ENCODE results near the gene RITA1.

Gene RITA1

GRCh38 chr12:113157218-113157859, 28.2 kb upstream of the RITA1 start:
- peaks cover 35% of the 10 kb centered on the region for H3K36me3 ChIP-seq (replicated peaks)
- DNase-seq = no peak
- no peak overlapping the region for H3K4me3 ChIP-seq (ENCODE audit: low read depth, low read length)
- in situ Hi-C loops (cut with HindIII; ENCODE audit: low pct_ligation_motif_present, low sequenced_read_pairs) = loop anchor here (25.0 kb wide), 1 partner anchor 120 kb away; no protein-coding TSS in a partner anchor
- no peak for TF ChIP-seq CTCF (IDR thresholded peaks at IDR 0.05; ENCODE audit: low read depth, low read length, missing control alignments)
- H3K27ac ChIP-seq = no peak overlapping the region
- H3K27me3 ChIP-seq (replicated peaks) = peaks cover 14% of the 10 kb centered on the region

- H3K27ac ChIP-seq = no peak overlapping the region
- no peak for TF ChIP-seq CTCF (IDR thresholded peaks at IDR 0.05; ENCODE audit: low read depth, low read length, missing control alignments)
- peaks cover 9% of the 10 kb centered on the region for H3K27me3 ChIP-seq (replicated peaks)
- no peak overlapping the region for H3K4me3 ChIP-seq (ENCODE audit: low read depth, low read length)
- no peak for DNase-seq
- in situ Hi-C loops (cut with HindIII; ENCODE audit: low pct_ligation_motif_present, low sequenced_read_pairs) = loop anchor here (25.0 kb wide), 1 partner anchor 121 kb away; no protein-coding TSS in a partner anchor
- H3K36me3 ChIP-seq (replicated peaks) = peaks cover 39% of the 10 kb centered on the region
These were observed 26.9 kb upstream of the RITA1 start for GRCh38 chr12:113158439-113159203.

- no peak overlapping the region for H3K27ac ChIP-seq
- no peaks in the 10 kb centered on the region for H3K27me3 ChIP-seq (replicated peaks)
- no peak for DNase-seq
- no peak for TF ChIP-seq CTCF (IDR thresholded peaks at IDR 0.05; ENCODE audit: low read depth, low read length, missing control alignments)
- in situ Hi-C loops (cut with HindIII; ENCODE audit: low pct_ligation_motif_present, low sequenced_read_pairs) = loop anchor here (25.0 kb wide), 1 partner anchor 123 kb away; no protein-coding TSS in a partner anchor
- H3K36me3 ChIP-seq (replicated peaks) = peaks cover 51% of the 10 kb centered on the region
- no peak overlapping the region for H3K4me3 ChIP-seq (ENCODE audit: low read depth, low read length)
These were observed 25.6 kb upstream of the RITA1 start for GRCh38 chr12:113159937-113160336.

GRCh38 chr12:113161415-113162016, 24.0 kb upstream of the RITA1 start:
- no peak overlapping the region for H3K27ac ChIP-seq
- in situ Hi-C loops (cut with HindIII; ENCODE audit: low pct_ligation_motif_present, low sequenced_read_pairs) = loop anchor here (25.0 kb wide), 1 partner anchor 124 kb away; no protein-coding TSS in a partner anchor
- H3K27me3 ChIP-seq (replicated peaks) = no peaks in the 10 kb centered on the region
- no peak overlapping the region for H3K4me3 ChIP-seq (ENCODE audit: low read depth, low read length)
- DNase-seq = no peak
- TF ChIP-seq CTCF (IDR thresholded peaks at IDR 0.05; ENCODE audit: low read depth, low read length, missing control alignments) = no peak
- peaks cover 65% of the 10 kb centered on the region for H3K36me3 ChIP-seq (replicated peaks)

- peaks cover 67% of the 10 kb centered on the region for H3K36me3 ChIP-seq (replicated peaks)
- no peak overlapping the region for H3K27ac ChIP-seq
These were observed 23.2 kb upstream of the RITA1 start for GRCh38 chr12:113162102-113163029.

More at GRCh38 chr12:113162102-113163029, 23.2 kb upstream of the RITA1 start:
- DNase-seq = peak; percentile 36
- no peak for TF ChIP-seq CTCF (IDR thresholded peaks at IDR 0.05; ENCODE audit: low read depth, low read length, missing control alignments)
- Histone ChIP-seq H3K4me3 (ENCODE audit: low read depth, low read length) (no peak overlapping the region), H3K27me3 (replicated peaks) (no peaks in the 10 kb centered on the region)
- in situ Hi-C loops (cut with HindIII; ENCODE audit: low pct_ligation_motif_present, low sequenced_read_pairs) = loop anchor here (25.0 kb wide), 1 partner anchor 125 kb away; no protein-coding TSS in a partner anchor

All from brain microvascular endothelial cell (primary cell).